Nephron (organoid): ENCODE results near the gene NMD3.
"Not testable (repeated sequence)": the region's sequence is repeated elsewhere in the genome, so short reads cannot be mapped to it uniquely, and the experiment has no call there.

Experiments used
- H3K27ac Mint-ChIP-seq, 3 experiments: 2 replicates each; pipeline ENCODE4 v1.8.0; 2020; ENCODE audit warnings: mixed read lengths in 3 of 3, mild to moderate bottlenecking in 2 of 3, moderate library complexity in 1 of 3
- H3K27me3 Mint-ChIP-seq: 2 replicates; pipeline ENCODE4 v1.8.0; 2021; ENCODE audit warnings: low read depth, mild to moderate bottlenecking, moderate library complexity, mixed read lengths
- H3K36me3 Mint-ChIP-seq: 2 replicates; pipeline ENCODE4 v1.8.0; 2020; ENCODE audit warnings: low read depth, mixed read lengths
- H3K4me1 Mint-ChIP-seq: 2 replicates; pipeline ENCODE4 v1.8.0; 2020; ENCODE audit warnings: mixed read lengths
- H3K4me3 Mint-ChIP-seq, 3 experiments: 2 replicates each; pipeline ENCODE4 v1.8.0; 2020; ENCODE audit warnings: mild to moderate bottlenecking in 3 of 3, mixed read lengths in 3 of 3, moderate library complexity in 2 of 3
- H3K9me3 Mint-ChIP-seq: 2 replicates; pipeline ENCODE4 v1.8.0; 2020; ENCODE audit warnings: mixed read lengths
- TF ChIP-seq, protein P1 (sequence below), 3 experiments: fragments of 200-600 bp; sonication (generic); IDR thresholded peaks; one replicate each; pipeline ENCODE4 v1.5.0; 2021; ENCODE audit warnings: antibody characterized with exemption in 3 of 3; ENCODE audit not compliant: unreplicated experiment in 3 of 3

The NMD3 gene

GRCh38 chr3:161274691-161275298, 53.7 kb downstream of the NMD3 start:
- Mint-ChIP-seq H3K4me3 (no peak overlapping the region), H3K4me1 (no peaks in the 10 kb centered on the region), H3K36me3 (peaks cover 38% of the 10 kb centered on the region), H3K9me3 (peaks cover 34% of the 10 kb centered on the region), H3K27me3 (no peaks in the 10 kb centered on the region), H3K27ac (no peak overlapping the region)
- TF ChIP-seq, protein P1, sequence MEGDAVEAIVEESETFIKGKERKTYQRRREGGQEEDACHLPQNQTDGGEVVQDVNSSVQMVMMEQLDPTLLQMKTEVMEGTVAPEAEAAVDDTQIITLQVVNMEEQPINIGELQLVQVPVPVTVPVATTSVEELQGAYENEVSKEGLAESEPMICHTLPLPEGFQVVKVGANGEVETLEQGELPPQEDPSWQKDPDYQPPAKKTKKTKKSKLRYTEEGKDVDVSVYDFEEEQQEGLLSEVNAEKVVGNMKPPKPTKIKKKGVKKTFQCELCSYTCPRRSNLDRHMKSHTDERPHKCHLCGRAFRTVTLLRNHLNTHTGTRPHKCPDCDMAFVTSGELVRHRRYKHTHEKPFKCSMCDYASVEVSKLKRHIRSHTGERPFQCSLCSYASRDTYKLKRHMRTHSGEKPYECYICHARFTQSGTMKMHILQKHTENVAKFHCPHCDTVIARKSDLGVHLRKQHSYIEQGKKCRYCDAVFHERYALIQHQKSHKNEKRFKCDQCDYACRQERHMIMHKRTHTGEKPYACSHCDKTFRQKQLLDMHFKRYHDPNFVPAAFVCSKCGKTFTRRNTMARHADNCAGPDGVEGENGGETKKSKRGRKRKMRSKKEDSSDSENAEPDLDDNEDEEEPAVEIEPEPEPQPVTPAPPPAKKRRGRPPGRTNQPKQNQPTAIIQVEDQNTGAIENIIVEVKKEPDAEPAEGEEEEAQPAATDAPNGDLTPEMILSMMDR (IDR thresholded peaks at IDR 0.05; ENCODE audit: unreplicated experiment in 3 of 3): peak; percentile 36 to 43 (median 37)

- Mint-ChIP-seq H3K36me3 (peaks cover 36% of the 10 kb centered on the region), H3K27me3 (no peaks in the 10 kb centered on the region), H3K4me1 (no peaks in the 10 kb centered on the region), H3K27ac (no peak overlapping the region), H3K9me3 (peaks cover 37% of the 10 kb centered on the region), H3K4me3 (no peak overlapping the region)
- TF ChIP-seq, protein P1 (IDR thresholded peaks at IDR 0.05; ENCODE audit: unreplicated experiment in 3 of 3): no peak
These were observed 54.8 kb downstream of the NMD3 start for GRCh38 chr3:161275919-161276318.

- H3K36me3 Mint-ChIP-seq: peaks cover 18% of the 10 kb centered on the region
- H3K4me3 Mint-ChIP-seq, H3K27me3 Mint-ChIP-seq, H3K27ac Mint-ChIP-seq, H3K4me1 Mint-ChIP-seq: not testable (repeated sequence)
- peaks cover 51% of the 10 kb centered on the region for H3K9me3 Mint-ChIP-seq
These were observed 61.3 kb downstream of the NMD3 start for GRCh38 chr3:161282387-161282786.

- TF ChIP-seq, protein P1 (IDR thresholded peaks at IDR 0.05; ENCODE audit: unreplicated experiment in 3 of 3): no peak
These were observed 63.9 kb downstream of the NMD3 start for GRCh38 chr3:161284989-161285388.

GRCh38 chr3:161289174-161289573, 68.1 kb downstream of the NMD3 start:
- no peaks in the 10 kb centered on the region for H3K27me3 Mint-ChIP-seq

More at GRCh38 chr3:161284989-161285388, 63.9 kb downstream of the NMD3 start:
- Mint-ChIP-seq H3K4me1 (no peaks in the 10 kb centered on the region), H3K9me3 (peaks cover 28% of the 10 kb centered on the region), H3K27ac (no peak overlapping the region), H3K27me3 (no peaks in the 10 kb centered on the region), H3K4me3 (no peak overlapping the region), H3K36me3 (peaks cover 4% of the 10 kb centered on the region)

GRCh38 chr3:161291191-161291901, 70.2 kb downstream of the NMD3 start:
- H3K4me1 Mint-ChIP-seq: no peaks in the 10 kb centered on the region
- H3K36me3 Mint-ChIP-seq: no peaks in the 10 kb centered on the region
- peaks cover 4% of the 10 kb centered on the region for H3K9me3 Mint-ChIP-seq
- H3K27ac Mint-ChIP-seq: no peak overlapping the region
- TF ChIP-seq, protein P1 (IDR thresholded peaks at IDR 0.05; ENCODE audit: unreplicated experiment in 3 of 3): no peak
- no peak overlapping the region for H3K4me3 Mint-ChIP-seq
- no peaks in the 10 kb centered on the region for H3K27me3 Mint-ChIP-seq

More at GRCh38 chr3:161289174-161289573, 68.1 kb downstream of the NMD3 start:
- Mint-ChIP-seq H3K4me1 (no peaks in the 10 kb centered on the region), H3K36me3 (no peaks in the 10 kb centered on the region), H3K27ac (no peak overlapping the region), H3K4me3 (no peak overlapping the region), H3K9me3 (peaks cover 7% of the 10 kb centered on the region)
- TF ChIP-seq, protein P1 (IDR thresholded peaks at IDR 0.05; ENCODE audit: unreplicated experiment in 3 of 3): no peak
